T-helper 1 cell treated with Interleukin-12 subunit alpha and Interleukin-12 subunit beta and Interleukin-4 antibody, amounts not matched to agents 30 ng/mL and 1 ng/mL, for 36 hours (primary cell): ENCODE results near the gene IQSEC1. TPM values are rescaled to one million over a fixed set of nuclear protein-coding genes. Genes with fewer than 3 reads are reported as not detected.

ENCODE experiments used
- intact Hi-C: fragments of 100-400 bp; cut with micrococcal nuclease; formaldehyde crosslinking; loops from one replicate; pipeline ENCODE4 v1.15.1; 2024
- total RNA-seq: library from RNA; stranded (reverse); gene quantifications from 2 replicates; pipeline ENCODE4 v1.2.3, GENCODE V29; 2022

IQSEC1 gene
- total RNA-seq, 1 donor from 2014 or later, result 54.4 TPM

- intact Hi-C loops, result no loop called here
Measured at GRCh38 chr3:12990306-12990705, 82.9 kb downstream of the IQSEC1 start.

- intact Hi-C loops, result no loop called here
Measured at GRCh38 chr3:12988728-12989454, 84.3 kb downstream of the IQSEC1 start.

GRCh38 chr3:12987602-12988001 is 85.6 kb downstream of the IQSEC1 start:
- intact Hi-C loops, result no loop called here

GRCh38 chr3:12986986-12987385 is 86.2 kb downstream of the IQSEC1 start:
- intact Hi-C loops, result no loop called here

GRCh38 chr3:12986521-12986920 is 86.7 kb downstream of the IQSEC1 start:
- intact Hi-C loops, result no loop called here

GRCh38 chr3:12986031-12986430 is 87.2 kb downstream of the IQSEC1 start:
- intact Hi-C loops, result no loop called here

GRCh38 chr3:12985148-12985547 is 88.1 kb downstream of the IQSEC1 start:
- intact Hi-C loops, result no loop called here

- intact Hi-C loops, result loop anchor here (1.0 kb wide), 5 partner anchors 11 to 116 kb away; no protein-coding TSS in a partner anchor
Measured at GRCh38 chr3:12984023-12984823, 89.0 kb downstream of the IQSEC1 start.

GRCh38 chr3:12983319-12983718 is 89.9 kb downstream of the IQSEC1 start:
- intact Hi-C loops, result no loop called here

- intact Hi-C loops, result no loop called here
Measured at GRCh38 chr3:12982619-12983101, 90.6 kb downstream of the IQSEC1 start.

- intact Hi-C loops, result no loop called here
Measured at GRCh38 chr3:12981306-12982275, 91.6 kb downstream of the IQSEC1 start.

GRCh38 chr3:12980596-12981290 is 92.5 kb downstream of the IQSEC1 start:
- intact Hi-C loops, result no loop called here

GRCh38 chr3:12979947-12980487 is 93.2 kb downstream of the IQSEC1 start:
- intact Hi-C loops, result no loop called here

- intact Hi-C loops, result no loop called here
Measured at GRCh38 chr3:12979151-12979946, 93.9 kb downstream of the IQSEC1 start.

GRCh38 chr3:12978682-12979081 is 94.5 kb downstream of the IQSEC1 start:
- intact Hi-C loops, result no loop called here

GRCh38 chr3:12977117-12977808 is 96.0 kb downstream of the IQSEC1 start:
- intact Hi-C loops, result no loop called here

GRCh38 chr3:12975748-12976522 is 97.3 kb downstream of the IQSEC1 start:
- intact Hi-C loops, result no loop called here

GRCh38 chr3:12974819-12975218 is 98.4 kb downstream of the IQSEC1 start:
- intact Hi-C loops, result no loop called here
